HEK293 (cell line): ENCODE results near the gene ADAMTS2.

Source experiments
- CTCF ChIA-PET: fragments of 350-600 bp; formaldehyde crosslinking; extraction: SDS; loops from one replicate; lab custom pipeline; 2021; ENCODE audit warnings: antibody characterized with exemption; lab: Yijun Ruan, JAX
- POLR2A ChIA-PET: fragments of 300-600 bp; formaldehyde crosslinking; extraction: SDS; loops from one replicate; lab custom pipeline; 2020; ENCODE audit warnings: antibody characterized with exemption, inconsistent platforms; lab: Yijun Ruan, JAX
- H3K27ac ChIP-seq: fragments of 200-500 bp; sonication (Bioruptor generic); 2 replicates; pipeline ENCODE4 v1.5.1; 2014; ENCODE audit warnings: low read depth, low read length, control low read depth, inconsistent platforms; ENCODE audit errors: extremely low read depth
- H3K36me3 ChIP-seq, 2 experiments: fragments of 200-500 bp in 1 of 2; sonication (Bioruptor generic) in 1 of 2; 1 replicate in 1 of 2; 2 replicates in 1 of 2; pipeline ENCODE4 v1.5.1; 2014 to 2017; ENCODE audit warnings: inconsistent platforms in 2 of 2, low read length in 2 of 2; ENCODE audit not compliant: control insufficient read depth in 2 of 2, insufficient read depth in 1 of 2
- H3K4me1 ChIP-seq: fragments of 200-500 bp; sonication (Bioruptor generic); 2 replicates; pipeline ENCODE4 v1.5.1; 2014; ENCODE audit warnings: mild to moderate bottlenecking, low read length, inconsistent platforms; ENCODE audit not compliant: control insufficient read depth, insufficient read depth
- H3K4me3 ChIP-seq: 2 replicates; pipeline ENCODE4 v1.5.1; 2011; ENCODE audit warnings: low read depth, mild to moderate bottlenecking, control low read depth, low read length, moderate library complexity
- H3K9me3 ChIP-seq: fragments of 200-500 bp; sonication (Bioruptor generic); 2 replicates; pipeline ENCODE4 v1.5.1; 2014; ENCODE audit warnings: low read depth, low read length, inconsistent platforms; ENCODE audit not compliant: control insufficient read depth, insufficient read depth
- BCL11B ChIP-seq: fragments of 450-650 bp; formaldehyde crosslinking; IDR thresholded peaks from 2 replicates; pipeline ENCODE4 v1.5.1; 2016; ENCODE audit warnings: low read depth, missing biosample characterization, missing genetic modification characterization
- ELK4 ChIP-seq: IDR thresholded peaks from 2 replicates; pipeline ENCODE4 v1.6.1; 2011; ENCODE audit warnings: mild to moderate bottlenecking, low read depth, low read length, borderline replicate concordance
- KLF16 ChIP-seq: fragments of 450-650 bp; formaldehyde crosslinking; IDR thresholded peaks from 2 replicates; pipeline ENCODE4 v1.5.1; 2017; ENCODE audit warnings: missing biosample characterization, missing genetic modification characterization
- ZNF23 ChIP-seq: fragments of 450-650 bp; formaldehyde crosslinking; IDR thresholded peaks from 2 replicates; pipeline ENCODE4 v1.5.1; 2016; ENCODE audit warnings: missing biosample characterization, missing genetic modification characterization, borderline replicate concordance
- ZNF266 ChIP-seq: fragments of 450-650 bp; formaldehyde crosslinking; IDR thresholded peaks from 2 replicates; pipeline ENCODE4 v1.5.1; 2016; ENCODE audit warnings: missing biosample characterization, missing genetic modification characterization, low read depth
- ZNF324 ChIP-seq: fragments of 450-650 bp; formaldehyde crosslinking; IDR thresholded peaks from 2 replicates; pipeline ENCODE4 v1.5.1; 2016; ENCODE audit warnings: missing biosample characterization, missing genetic modification characterization
- ZNF561 ChIP-seq: fragments of 450-650 bp; IDR thresholded peaks from 2 replicates; pipeline ENCODE4 v1.5.1; 2018; ENCODE audit warnings: missing biosample characterization, missing genetic modification characterization, borderline replicate concordance
- ZNF658 ChIP-seq: fragments of 450-650 bp; formaldehyde crosslinking; IDR thresholded peaks from 2 replicates; pipeline ENCODE4; 2016; ENCODE audit warnings: missing biosample characterization, missing genetic modification characterization
- ZNF660 ChIP-seq: fragments of 450-650 bp; IDR thresholded peaks from 2 replicates; pipeline ENCODE4 v1.5.1; 2018; ENCODE audit warnings: missing biosample characterization, mild to moderate bottlenecking, missing genetic modification characterization
- ZSCAN18 ChIP-seq: fragments of 450-650 bp; formaldehyde crosslinking; IDR thresholded peaks from 2 replicates; pipeline ENCODE4 v1.5.1; 2016; ENCODE audit warnings: missing biosample characterization, missing genetic modification characterization
- ZSCAN23 ChIP-seq: fragments of 450-650 bp; formaldehyde crosslinking; IDR thresholded peaks from 2 replicates; pipeline ENCODE4 v1.5.1; 2016; ENCODE audit warnings: missing biosample characterization, missing genetic modification characterization
- TF ChIP-seq, protein P1 (sequence below): fragments of 450-650 bp; formaldehyde crosslinking; IDR thresholded peaks from 2 replicates; pipeline ENCODE4 v1.5.1; 2016; ENCODE audit warnings: missing biosample characterization, missing genetic modification characterization, borderline replicate concordance
- TF ChIP-seq, protein P2 (sequence below): fragments of 450-650 bp; formaldehyde crosslinking; IDR thresholded peaks from 2 replicates; pipeline ENCODE4 v1.5.1; 2016; ENCODE audit warnings: missing biosample characterization, missing genetic modification characterization
- TF ChIP-seq, protein P3 (sequence below): fragments of 450-650 bp; formaldehyde crosslinking; IDR thresholded peaks from 2 replicates; pipeline ENCODE4 v1.5.1; 2016; ENCODE audit warnings: missing biosample characterization, missing genetic modification characterization, borderline replicate concordance

Gene ADAMTS2

GRCh38 chr5:179348843-179349242 is 3.6 kb upstream of the ADAMTS2 start (continued):
- no peak for TF ChIP-seq ZNF658 (tag by site-specific recombination)
- TF ChIP-seq ZNF266 (tag by site-specific recombination) = no peak
- TF ChIP-seq, protein P1, sequence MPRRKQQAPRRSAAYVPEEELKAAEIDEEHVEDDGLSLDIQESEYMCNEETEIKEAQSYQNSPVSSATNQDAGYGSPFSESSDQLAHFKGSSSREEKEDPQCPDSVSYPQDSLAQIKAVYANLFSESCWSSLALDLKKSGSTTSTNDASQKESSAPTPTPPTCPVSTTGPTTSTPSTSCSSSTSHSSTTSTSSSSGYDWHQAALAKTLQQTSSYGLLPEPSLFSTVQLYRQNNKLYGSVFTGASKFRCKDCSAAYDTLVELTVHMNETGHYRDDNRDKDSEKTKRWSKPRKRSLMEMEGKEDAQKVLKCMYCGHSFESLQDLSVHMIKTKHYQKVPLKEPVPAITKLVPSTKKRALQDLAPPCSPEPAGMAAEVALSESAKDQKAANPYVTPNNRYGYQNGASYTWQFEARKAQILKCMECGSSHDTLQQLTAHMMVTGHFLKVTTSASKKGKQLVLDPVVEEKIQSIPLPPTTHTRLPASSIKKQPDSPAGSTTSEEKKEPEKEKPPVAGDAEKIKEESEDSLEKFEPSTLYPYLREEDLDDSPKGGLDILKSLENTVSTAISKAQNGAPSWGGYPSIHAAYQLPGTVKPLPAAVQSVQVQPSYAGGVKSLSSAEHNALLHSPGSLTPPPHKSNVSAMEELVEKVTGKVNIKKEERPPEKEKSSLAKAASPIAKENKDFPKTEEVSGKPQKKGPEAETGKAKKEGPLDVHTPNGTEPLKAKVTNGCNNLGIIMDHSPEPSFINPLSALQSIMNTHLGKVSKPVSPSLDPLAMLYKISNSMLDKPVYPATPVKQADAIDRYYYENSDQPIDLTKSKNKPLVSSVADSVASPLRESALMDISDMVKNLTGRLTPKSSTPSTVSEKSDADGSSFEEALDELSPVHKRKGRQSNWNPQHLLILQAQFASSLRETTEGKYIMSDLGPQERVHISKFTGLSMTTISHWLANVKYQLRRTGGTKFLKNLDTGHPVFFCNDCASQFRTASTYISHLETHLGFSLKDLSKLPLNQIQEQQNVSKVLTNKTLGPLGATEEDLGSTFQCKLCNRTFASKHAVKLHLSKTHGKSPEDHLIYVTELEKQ (tag by site-specific recombination) = no peak
- TF ChIP-seq, protein P2, sequence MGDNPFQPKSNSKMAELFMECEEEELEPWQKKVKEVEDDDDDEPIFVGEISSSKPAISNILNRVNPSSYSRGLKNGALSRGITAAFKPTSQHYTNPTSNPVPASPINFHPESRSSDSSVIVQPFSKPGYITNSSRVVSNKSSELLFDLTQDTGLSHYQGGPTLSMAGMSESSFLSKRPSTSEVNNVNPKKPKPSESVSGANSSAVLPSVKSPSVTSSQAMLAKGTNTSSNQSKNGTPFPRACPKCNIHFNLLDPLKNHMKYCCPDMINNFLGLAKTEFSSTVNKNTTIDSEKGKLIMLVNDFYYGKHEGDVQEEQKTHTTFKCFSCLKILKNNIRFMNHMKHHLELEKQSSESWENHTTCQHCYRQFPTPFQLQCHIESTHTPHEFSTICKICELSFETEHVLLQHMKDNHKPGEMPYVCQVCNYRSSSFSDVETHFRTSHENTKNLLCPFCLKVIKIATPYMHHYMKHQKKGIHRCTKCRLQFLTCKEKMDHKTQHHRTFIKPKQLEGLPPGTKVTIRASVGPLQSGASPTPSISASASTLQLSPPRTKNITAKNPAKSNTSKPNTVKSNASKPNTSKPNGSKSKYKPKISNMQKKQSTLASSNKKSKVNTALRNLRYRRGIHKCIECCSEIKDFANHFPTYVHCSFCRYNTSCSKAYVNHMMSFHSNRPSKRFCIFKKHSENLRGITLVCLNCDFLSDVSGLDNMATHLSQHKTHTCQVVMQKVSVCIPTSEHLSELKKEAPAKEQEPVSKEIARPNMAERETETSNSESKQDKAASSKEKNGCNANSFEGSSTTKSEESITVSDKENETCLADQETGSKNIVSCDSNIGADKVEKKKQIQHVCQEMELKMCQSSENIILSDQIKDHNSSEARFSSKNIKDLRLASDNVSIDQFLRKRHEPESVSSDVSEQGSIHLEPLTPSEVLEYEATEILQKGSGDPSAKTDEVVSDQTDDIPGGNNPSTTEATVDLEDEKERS (tag by site-specific recombination) = no peak
- TF ChIP-seq, protein P3, sequence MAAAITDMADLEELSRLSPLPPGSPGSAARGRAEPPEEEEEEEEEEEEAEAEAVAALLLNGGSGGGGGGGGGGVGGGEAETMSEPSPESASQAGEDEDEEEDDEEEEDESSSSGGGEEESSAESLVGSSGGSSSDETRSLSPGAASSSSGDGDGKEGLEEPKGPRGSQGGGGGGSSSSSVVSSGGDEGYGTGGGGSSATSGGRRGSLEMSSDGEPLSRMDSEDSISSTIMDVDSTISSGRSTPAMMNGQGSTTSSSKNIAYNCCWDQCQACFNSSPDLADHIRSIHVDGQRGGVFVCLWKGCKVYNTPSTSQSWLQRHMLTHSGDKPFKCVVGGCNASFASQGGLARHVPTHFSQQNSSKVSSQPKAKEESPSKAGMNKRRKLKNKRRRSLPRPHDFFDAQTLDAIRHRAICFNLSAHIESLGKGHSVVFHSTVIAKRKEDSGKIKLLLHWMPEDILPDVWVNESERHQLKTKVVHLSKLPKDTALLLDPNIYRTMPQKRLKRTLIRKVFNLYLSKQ (tag by site-specific recombination) = no peak
- no peak for TF ChIP-seq ZNF660
- no peak for TF ChIP-seq ZNF561
- TF ChIP-seq, all 188 proteins: peak for 0

- ChIA-PET CTCF (no interaction called here), POLR2A (no interaction called here)
- H3K36me3 ChIP-seq = no peaks in the 10 kb centered on the region
- no peaks in the 10 kb centered on the region; the same call in 1 of the 2 replicates for H3K4me1 ChIP-seq
- H3K9me3 ChIP-seq = no peaks in the 10 kb centered on the region
- no peak overlapping the region for H3K4me3 ChIP-seq
- no peak overlapping the region for H3K27ac ChIP-seq
- no peak for TF ChIP-seq ZSCAN18 (tag by site-specific recombination)
- TF ChIP-seq ELK4 = no peak
Measured at GRCh38 chr5:179348011-179348530, 2.8 kb upstream of the ADAMTS2 start.

DNA sequence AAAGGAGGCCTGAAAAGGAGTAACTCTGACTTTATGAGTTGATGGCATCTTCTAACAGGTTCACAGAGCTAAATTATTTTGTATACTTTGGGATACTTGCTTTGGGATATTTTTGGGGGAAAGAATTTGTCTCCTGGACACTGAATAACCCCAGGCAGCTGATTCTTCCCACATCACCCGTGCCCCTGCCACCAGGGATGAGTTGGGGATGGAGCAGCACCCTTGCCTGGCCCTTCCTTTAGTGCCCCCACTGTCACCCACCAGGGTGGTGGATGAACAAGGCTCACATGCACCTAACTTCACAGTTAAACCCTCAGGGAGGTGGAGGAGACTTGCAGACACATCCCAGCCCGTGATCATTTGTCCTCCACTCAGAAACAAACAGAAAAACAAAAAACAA is 2.3 kb upstream of the ADAMTS2 start:
- POLR2A ChIA-PET = no interaction called here
- no peaks in the 10 kb centered on the region for H3K36me3 ChIP-seq
- H3K4me3 ChIP-seq = no peak overlapping the region
- no peak for TF ChIP-seq ZSCAN23 (tag by site-specific recombination)
- TF ChIP-seq BCL11B (tag by site-specific recombination) = no peak
- TF ChIP-seq KLF16 (tag by site-specific recombination) = no peak
- no peak for TF ChIP-seq ZNF23 (tag by site-specific recombination)
- no peak for TF ChIP-seq ZNF324 (tag by site-specific recombination)
- H3K4me1 ChIP-seq = no peaks in the 10 kb centered on the region; the same call in 1 of the 2 replicates
- no peak overlapping the region for H3K27ac ChIP-seq
- H3K9me3 ChIP-seq = no peaks in the 10 kb centered on the region
- CTCF ChIA-PET = interaction anchor here (0.7 kb wide), 1 partner anchor 1066 kb away, joined by 3 read pairs; no protein-coding TSS in a partner anchor
